ENCODE data around the gene UBL7.

The UBL7 gene

DNA sequence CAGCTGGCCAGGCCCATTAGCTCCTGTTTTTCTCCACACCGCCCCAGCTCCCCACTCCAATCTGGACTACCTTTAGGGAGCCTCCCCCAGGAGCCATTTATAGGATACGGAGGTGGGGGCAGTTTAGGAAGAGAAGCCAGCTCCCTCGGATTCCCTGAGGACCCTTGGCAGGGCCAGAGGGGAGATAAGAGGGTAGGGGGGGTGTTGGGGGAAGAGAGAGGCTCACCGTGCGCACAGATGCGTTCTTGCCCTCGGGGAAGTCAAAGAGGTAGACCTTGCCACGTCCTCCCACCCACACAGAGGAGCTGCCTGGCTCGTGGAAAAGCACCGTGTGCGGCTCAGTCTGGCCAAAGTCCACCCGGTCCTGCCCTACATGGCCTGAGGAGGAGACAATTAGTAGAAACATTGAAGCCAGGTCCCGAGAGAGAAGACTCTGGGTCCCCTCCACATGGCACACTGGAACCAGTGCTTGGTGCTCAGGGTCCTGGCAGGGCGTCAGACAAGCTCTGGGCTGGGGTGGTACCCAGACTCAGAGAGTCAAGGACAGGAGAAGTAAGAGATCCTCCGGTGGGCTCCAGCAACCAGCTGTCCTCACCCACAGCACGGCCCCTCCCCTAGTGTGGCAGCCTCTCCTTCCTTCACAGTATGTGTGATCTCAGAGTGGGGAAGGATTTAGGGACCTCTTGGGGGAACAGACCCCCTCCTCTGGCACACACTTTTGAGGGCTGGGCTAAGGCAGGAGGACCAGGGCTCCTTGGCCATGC is 42.2 kb downstream of the UBL7 start:
- H3K36me3 Mint-ChIP-seq (ENCODE audit: low read depth): peaks cover 52% of the 10 kb centered on the region
- no peak overlapping the region for H3K4me3 Mint-ChIP-seq
- intact Hi-C loops (cut with micrococcal nuclease): no loop called here
- peaks cover 37% of the 10 kb centered on the region for H3K4me1 Mint-ChIP-seq (ENCODE audit: low read depth)
- no peaks in the 10 kb centered on the region for H3K27me3 Mint-ChIP-seq
- H3K9me3 Mint-ChIP-seq: no peaks in the 10 kb centered on the region
- no peak overlapping the region for H3K27ac Mint-ChIP-seq

DNA sequence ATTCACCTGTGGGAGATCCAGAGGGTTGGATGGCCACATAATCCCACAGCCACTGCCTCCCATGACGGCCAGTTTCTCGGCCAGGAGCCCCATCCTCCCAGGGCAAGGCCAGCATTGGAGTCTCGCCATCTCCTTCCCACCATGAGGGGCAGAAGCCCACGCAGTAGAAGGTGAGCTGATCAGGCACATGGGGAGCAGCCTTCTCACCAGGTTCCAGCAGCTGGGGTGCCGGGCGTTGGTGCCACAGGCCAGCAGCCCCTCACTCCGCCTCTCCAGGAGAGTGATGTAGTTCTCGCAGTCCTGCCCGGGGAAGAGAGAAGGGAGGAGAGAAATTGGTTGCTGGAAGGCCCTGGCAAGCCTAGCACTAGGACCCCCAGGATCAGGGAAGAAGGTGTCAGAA is 43.3 kb downstream of the UBL7 start:
- intact Hi-C loops (cut with micrococcal nuclease): no loop called here
- Mint-ChIP-seq H3K27ac (no peak overlapping the region), H3K9me3 (no peaks in the 10 kb centered on the region), H3K36me3 (ENCODE audit: low read depth) (peaks cover 62% of the 10 kb centered on the region), H3K27me3 (no peaks in the 10 kb centered on the region), H3K4me3 (no peak overlapping the region), H3K4me1 (ENCODE audit: low read depth) (peaks cover 26% of the 10 kb centered on the region)

DNA sequence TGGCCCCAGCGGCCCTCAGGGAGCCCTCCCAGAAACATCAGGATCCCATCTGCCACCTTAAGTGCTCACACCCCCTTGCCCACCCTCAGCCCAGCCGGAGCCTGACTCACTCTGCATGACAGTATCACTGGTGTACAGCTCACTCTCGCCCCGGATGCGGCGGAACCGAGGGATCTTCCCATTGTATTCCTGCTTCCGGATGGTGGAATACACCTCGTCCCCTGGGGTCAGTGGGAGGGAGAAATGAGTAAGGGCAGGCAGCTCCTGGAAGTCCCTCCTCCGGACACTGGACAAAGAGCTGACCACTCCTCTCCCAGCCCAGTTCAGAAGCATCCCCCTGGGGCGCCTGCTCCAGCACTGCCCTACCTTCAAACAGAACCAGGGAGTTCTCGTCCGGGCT is 43.7 kb downstream of the UBL7 start:
- peaks cover 22% of the 10 kb centered on the region for H3K4me1 Mint-ChIP-seq (ENCODE audit: low read depth)

DNA sequence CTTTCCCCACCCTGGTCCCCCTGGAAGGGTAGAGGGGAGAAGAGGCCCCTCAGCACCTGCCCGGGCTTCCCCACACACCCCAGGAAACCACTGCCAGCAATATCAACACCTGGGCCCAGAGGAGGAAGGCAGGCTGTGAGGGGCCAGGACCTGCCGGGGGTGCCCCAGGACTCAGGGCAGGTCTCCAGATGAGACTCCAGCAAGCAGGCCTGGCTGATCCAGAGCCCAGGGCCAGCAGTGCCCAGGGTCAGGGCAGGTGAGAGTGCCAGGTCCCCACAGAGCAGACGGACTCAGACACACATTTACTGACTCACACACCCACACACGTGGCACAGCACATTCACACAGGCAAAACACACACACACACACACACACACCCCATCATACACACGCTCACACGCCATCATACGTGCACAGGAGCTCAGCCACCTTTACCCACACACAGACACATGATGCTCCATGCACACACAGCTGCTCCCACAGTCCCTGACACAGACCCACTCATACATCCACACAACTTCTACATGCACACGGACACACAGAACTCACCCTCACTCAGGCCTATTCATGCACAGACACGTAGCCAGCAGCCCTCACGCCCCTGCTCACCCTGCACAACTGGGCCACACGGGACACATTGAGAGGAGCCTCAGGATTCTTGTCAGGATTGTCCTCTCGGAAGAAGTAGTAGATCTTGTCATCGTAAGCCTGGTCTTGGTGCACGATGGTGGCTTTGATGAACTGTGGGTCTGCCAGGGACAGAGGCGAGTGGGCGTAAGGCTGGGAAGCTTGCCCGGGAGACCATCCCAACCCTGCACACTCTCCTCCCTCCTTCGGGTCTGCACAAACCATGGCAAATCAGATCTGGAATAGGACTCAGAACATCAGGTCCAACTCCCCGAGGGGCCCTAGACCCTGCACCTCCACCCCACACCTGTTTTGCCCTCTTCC is 44.7 kb downstream of the UBL7 start:
- H3K27me3 Mint-ChIP-seq: no peaks in the 10 kb centered on the region
- H3K4me1 Mint-ChIP-seq (ENCODE audit: low read depth): peaks cover 17% of the 10 kb centered on the region
- peaks cover 75% of the 10 kb centered on the region for H3K36me3 Mint-ChIP-seq (ENCODE audit: low read depth)
- no peak overlapping the region for H3K27ac Mint-ChIP-seq
- no peaks in the 10 kb centered on the region for H3K9me3 Mint-ChIP-seq
- intact Hi-C loops (cut with micrococcal nuclease): no loop called here
- no peak overlapping the region for H3K4me3 Mint-ChIP-seq

More for the DNA sequence above, 43.7 kb downstream of the UBL7 start:
- no peak overlapping the region for H3K27ac Mint-ChIP-seq
- H3K27me3 Mint-ChIP-seq: no peaks in the 10 kb centered on the region
- H3K4me3 Mint-ChIP-seq: no peak overlapping the region
- no peaks in the 10 kb centered on the region for H3K9me3 Mint-ChIP-seq
- H3K36me3 Mint-ChIP-seq (ENCODE audit: low read depth): peaks cover 65% of the 10 kb centered on the region
- intact Hi-C loops (cut with micrococcal nuclease): no loop called here

DNA sequence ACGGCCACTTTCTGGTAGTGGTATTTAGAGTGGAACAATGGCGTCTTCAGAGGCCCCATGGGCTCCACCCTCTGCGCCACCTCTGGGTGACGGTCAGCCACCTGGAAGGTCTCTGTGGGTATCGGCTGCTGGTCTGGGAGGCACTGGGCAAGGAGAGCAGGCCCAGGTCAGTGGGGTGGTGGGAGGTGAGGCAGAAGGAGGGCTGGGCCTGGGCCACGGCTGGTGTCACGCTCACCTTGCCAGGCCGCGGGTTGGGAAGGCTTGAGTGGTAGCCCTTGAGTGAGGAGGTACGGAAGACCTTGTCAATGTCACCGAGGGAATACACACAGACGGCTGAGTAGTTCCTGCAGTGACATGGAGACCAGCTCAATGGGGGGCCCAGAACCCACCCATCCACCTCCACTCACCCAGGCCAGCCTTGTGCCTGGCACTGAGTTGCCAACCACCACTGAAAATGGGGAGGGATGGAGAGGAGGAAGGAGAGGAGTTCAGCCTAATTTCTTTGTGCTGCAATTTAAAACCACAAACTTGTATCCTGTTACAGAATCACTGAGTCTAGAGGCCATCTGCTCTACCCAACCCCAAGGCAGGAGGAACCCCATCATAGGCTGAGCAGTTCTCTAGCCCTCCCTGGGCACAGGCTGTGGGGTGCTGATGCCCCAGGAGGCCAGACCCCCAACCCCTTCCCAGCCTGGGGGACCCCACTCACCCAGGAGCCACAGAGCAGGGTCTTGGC is 46.2 kb downstream of the UBL7 start:
- intact Hi-C loops (cut with micrococcal nuclease): no loop called here
- Mint-ChIP-seq H3K4me1 (ENCODE audit: low read depth) (peaks cover 7% of the 10 kb centered on the region), H3K9me3 (no peaks in the 10 kb centered on the region), H3K27ac (no peak overlapping the region), H3K36me3 (ENCODE audit: low read depth) (peaks cover 90% of the 10 kb centered on the region), H3K27me3 (no peaks in the 10 kb centered on the region), H3K4me3 (no peak overlapping the region)

DNA sequence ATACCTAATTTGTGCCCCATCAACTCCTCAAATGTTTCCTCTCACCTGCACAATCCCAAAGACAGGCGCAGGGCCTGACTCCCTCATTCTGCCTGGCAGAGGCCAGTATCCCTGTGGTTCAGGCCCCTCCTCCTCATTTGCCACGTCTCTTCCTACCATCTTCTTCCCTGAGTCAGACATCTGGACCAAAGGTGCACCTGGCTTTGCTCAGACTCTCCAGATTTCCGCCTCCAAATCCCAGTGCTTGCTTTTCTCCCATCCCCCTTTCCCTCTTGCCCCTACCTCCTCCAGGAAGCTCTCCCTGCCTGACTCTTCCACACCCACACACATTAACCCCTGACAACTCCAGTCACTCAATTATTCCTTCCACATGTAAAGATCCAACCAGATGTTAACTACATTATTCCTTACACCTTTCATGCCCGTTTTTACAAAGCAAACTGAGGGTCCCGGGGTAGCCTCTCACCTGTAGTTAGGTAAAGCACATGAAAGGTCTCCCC is 46.8 kb downstream of the UBL7 start:
- Mint-ChIP-seq H3K36me3 (ENCODE audit: low read depth) (peaks cover 90% of the 10 kb centered on the region), H3K27ac (no peak overlapping the region), H3K9me3 (no peaks in the 10 kb centered on the region), H3K4me3 (no peak overlapping the region), H3K4me1 (ENCODE audit: low read depth) (peaks cover 6% of the 10 kb centered on the region), H3K27me3 (no peaks in the 10 kb centered on the region)
- intact Hi-C loops (cut with micrococcal nuclease): no loop called here

DNA sequence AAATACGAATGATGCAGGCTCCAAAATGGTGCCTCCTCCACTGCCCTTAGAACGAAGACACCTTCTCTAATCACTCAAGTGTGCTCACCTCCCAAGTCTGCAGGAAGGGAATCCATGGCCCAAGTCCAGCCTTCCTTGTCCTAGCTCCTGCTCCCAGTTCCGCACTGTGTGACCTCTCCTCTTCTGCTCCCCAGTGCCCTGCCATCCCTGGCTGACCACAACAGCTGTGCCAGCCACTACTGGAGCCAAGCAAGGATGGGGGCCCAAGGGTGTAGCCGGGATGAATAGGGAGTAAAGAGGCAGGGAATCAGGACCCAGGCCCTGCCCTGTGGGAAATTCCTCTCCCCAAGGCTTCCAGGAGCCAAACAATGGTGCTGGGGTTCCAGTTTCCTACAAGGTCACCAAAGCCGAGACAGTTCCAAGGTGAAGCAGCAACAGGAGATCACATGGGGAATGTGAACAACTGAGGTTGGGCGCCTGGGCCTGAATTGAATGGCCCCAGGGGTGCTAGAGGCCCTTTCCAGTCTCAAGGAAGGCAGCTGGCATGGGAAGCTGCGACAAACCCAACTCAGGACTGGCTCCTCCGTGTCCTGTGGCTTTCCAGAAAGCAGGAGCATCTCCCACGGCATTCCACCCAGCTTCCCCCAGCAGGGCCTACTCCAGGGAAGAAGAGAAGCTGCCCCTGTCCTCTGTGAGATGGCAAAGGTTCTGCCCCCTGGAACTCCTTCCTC is 47.4 kb downstream of the UBL7 start:
- Mint-ChIP-seq H3K4me1 (ENCODE audit: low read depth) (peaks cover 6% of the 10 kb centered on the region), H3K27me3 (no peaks in the 10 kb centered on the region), H3K9me3 (no peaks in the 10 kb centered on the region), H3K4me3 (no peak overlapping the region), H3K36me3 (ENCODE audit: low read depth) (peaks cover 85% of the 10 kb centered on the region), H3K27ac (no peak overlapping the region)
- intact Hi-C loops (cut with micrococcal nuclease): no loop called here

DNA sequence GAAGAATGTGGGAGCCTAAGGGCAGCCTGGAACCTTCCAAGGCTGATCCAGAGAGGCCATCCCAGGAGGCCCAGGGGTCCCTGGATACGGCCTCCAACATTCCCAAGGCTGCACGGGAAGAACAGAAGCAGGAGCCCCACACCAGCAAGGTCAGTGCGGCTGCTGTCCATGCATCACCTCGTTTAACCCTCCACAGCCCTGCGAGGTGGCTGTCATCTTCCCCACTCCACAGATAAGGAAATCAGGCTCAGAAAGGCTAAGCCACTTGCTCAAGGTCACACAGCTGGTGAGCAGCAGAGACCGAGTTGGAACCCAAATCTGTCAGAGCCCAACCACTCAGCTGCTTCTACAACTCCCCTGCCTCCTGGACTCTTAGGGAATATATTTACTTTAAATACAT is 48.8 kb downstream of the UBL7 start:
- Mint-ChIP-seq H3K4me3 (no peak overlapping the region), H3K36me3 (ENCODE audit: low read depth) (peaks cover 72% of the 10 kb centered on the region), H3K27ac (no peak overlapping the region), H3K27me3 (no peaks in the 10 kb centered on the region), H3K4me1 (ENCODE audit: low read depth) (peaks cover 15% of the 10 kb centered on the region), H3K9me3 (no peaks in the 10 kb centered on the region)
- intact Hi-C loops (cut with micrococcal nuclease): no loop called here

DNA sequence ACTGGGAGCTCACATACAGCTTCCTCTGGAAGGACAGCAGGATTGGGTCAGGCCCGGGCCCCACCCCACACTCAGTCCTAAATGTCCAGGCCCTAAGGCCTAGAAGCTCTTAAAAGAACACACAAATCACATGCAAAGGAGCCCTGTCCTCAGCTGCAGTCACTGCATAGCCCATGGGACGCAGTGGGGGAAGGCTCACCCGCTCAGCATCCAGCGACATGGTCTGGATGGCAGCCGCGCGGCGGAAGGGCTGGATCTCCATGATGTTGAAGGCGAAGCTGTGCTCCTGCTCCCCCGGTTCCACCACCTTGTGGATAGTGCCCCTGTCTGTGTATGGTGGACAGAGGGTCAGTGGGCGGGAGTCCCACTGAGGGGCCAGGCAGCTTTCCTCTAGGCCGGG is 49.3 kb downstream of the UBL7 start:
- Mint-ChIP-seq H3K27me3 (no peaks in the 10 kb centered on the region), H3K36me3 (ENCODE audit: low read depth) (peaks cover 67% of the 10 kb centered on the region), H3K27ac (no peak overlapping the region), H3K9me3 (no peaks in the 10 kb centered on the region), H3K4me1 (ENCODE audit: low read depth) (peaks cover 19% of the 10 kb centered on the region), H3K4me3 (no peak overlapping the region)
- intact Hi-C loops (cut with micrococcal nuclease): no loop called here

DNA sequence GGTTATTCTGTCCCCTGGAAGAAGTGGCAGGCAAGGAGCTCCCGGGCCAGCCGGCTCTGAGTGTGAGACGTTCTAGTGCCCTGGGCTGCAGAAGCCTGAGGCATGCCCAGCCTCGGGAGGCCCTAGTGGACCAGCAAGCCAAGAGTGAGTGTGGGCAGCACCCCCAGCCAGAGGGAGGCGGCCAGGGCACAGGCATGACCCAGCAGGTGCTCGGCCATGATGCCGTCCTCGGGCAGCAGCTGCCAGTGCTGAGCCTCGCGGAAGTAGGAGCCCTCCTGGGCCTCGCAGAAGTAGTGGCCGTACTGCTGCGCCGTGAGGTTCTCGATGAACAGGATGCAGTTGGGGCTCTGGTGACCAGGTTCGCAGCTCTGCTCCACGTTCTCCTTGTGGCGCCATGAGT is 50.5 kb downstream of the UBL7 start:
- H3K27me3 Mint-ChIP-seq: peaks cover 2% of the 10 kb centered on the region
- peaks cover 14% of the 10 kb centered on the region for H3K4me1 Mint-ChIP-seq (ENCODE audit: low read depth)
- H3K4me3 Mint-ChIP-seq: no peak overlapping the region
- intact Hi-C loops (cut with micrococcal nuclease): no loop called here
- no peak overlapping the region for H3K27ac Mint-ChIP-seq
- peaks cover 55% of the 10 kb centered on the region for H3K36me3 Mint-ChIP-seq (ENCODE audit: low read depth)
- no peaks in the 10 kb centered on the region for H3K9me3 Mint-ChIP-seq

DNA sequence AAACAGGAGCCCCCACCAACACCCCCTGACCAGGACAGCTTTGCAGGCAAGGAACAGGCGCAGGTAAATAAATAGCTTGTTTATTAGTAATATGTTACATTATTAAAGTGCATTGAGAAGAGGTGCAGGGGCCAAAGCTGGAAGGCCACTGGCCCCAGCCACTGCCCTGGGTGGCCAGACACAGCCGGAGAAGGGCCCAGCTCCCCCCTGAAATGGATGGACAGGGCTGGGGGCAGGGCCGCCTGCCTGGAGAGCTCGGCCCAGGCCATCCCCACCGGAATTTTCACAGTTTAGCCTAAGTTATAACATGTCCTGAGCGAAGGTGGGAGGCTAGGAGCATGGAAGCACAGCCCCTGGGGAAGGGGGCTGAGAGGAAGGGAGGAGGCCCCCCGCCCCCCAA is 51.7 kb downstream of the UBL7 start:
- H3K36me3 Mint-ChIP-seq (ENCODE audit: low read depth): peaks cover 42% of the 10 kb centered on the region
- peaks cover 2% of the 10 kb centered on the region for H3K27me3 Mint-ChIP-seq
- H3K9me3 Mint-ChIP-seq: no peaks in the 10 kb centered on the region
- no peak overlapping the region for H3K27ac Mint-ChIP-seq
- intact Hi-C loops (cut with micrococcal nuclease): no loop called here
- H3K4me3 Mint-ChIP-seq: no peak overlapping the region
- peaks cover 16% of the 10 kb centered on the region for H3K4me1 Mint-ChIP-seq (ENCODE audit: low read depth)

DNA sequence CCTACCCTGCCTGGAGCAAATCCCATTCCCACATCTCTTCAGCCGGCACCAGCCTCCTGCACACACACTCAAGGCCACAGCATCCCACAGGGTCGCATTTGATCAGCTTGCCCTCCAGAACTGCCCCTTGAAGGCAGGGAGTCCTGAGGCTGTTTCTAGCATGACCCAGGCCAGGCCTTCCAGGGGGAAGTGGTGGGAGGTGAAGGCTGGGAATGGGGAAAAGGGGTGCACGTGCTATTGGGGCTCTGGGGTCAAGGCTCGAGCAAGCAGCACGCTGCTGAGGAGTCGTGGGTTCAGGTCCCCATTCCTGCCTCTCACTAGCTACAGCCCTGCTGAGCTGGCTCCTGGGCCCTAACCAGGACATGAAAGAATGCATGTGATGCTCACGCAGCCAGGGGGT is 52.1 kb downstream of the UBL7 start:
- peaks cover 20% of the 10 kb centered on the region for H3K4me1 Mint-ChIP-seq (ENCODE audit: low read depth)
- H3K27me3 Mint-ChIP-seq: peaks cover 4% of the 10 kb centered on the region
- H3K4me3 Mint-ChIP-seq: no peak overlapping the region
- no peak overlapping the region for H3K27ac Mint-ChIP-seq
- H3K36me3 Mint-ChIP-seq (ENCODE audit: low read depth): peaks cover 38% of the 10 kb centered on the region
- no peaks in the 10 kb centered on the region for H3K9me3 Mint-ChIP-seq
- intact Hi-C loops (cut with micrococcal nuclease): no loop called here

DNA sequence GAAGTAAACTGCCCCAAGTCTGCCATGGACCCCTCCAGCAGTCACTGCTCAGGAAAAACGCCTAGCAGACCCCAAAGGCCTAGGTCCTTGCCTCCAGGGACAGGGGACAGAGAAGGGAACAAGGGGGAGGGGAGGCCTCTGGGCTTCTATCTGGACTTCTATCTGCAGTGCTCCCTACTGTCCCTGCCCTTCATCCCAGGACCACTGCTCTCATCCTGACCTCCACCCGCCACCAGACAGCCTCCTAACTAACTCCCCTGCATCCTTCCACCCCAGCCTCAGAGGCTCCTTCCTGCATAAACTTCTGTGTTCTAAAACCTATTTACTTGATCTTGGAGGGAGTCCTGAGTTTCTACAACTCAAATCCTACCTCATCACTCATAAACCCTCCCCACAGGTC is 52.6 kb downstream of the UBL7 start:
- no peaks in the 10 kb centered on the region for H3K9me3 Mint-ChIP-seq
- intact Hi-C loops (cut with micrococcal nuclease): no loop called here
- H3K4me3 Mint-ChIP-seq: no peak overlapping the region
- H3K4me1 Mint-ChIP-seq (ENCODE audit: low read depth): peaks cover 25% of the 10 kb centered on the region
- H3K36me3 Mint-ChIP-seq (ENCODE audit: low read depth): peaks cover 35% of the 10 kb centered on the region
- H3K27ac Mint-ChIP-seq: no peak overlapping the region
- peaks cover 7% of the 10 kb centered on the region for H3K27me3 Mint-ChIP-seq
